HG02610 (cell line): ENCODE data around the gene KRT35.

Source experiments
- ATAC-seq: cut with Tn5 transposase; IDR thresholded peaks from one replicate; pipeline ENCODE4 v1.9.1; 2021; ENCODE audit warnings: mild to moderate bottlenecking, moderate library complexity; ENCODE audit not compliant: unreplicated experiment

Gene KRT35

GRCh38 chr17:41490000-41490990, 9.3 kb upstream of the KRT35 start:
- ATAC-seq, result no peak

GRCh38 chr17:41489531-41489930, 8.6 kb upstream of the KRT35 start, which contains the start of gene KRT36:
KRT36 (minus strand) TSS chr17:41489910; CDS start chr17:41489864, 46 bp downstream.
- no peak for ATAC-seq

DNA sequence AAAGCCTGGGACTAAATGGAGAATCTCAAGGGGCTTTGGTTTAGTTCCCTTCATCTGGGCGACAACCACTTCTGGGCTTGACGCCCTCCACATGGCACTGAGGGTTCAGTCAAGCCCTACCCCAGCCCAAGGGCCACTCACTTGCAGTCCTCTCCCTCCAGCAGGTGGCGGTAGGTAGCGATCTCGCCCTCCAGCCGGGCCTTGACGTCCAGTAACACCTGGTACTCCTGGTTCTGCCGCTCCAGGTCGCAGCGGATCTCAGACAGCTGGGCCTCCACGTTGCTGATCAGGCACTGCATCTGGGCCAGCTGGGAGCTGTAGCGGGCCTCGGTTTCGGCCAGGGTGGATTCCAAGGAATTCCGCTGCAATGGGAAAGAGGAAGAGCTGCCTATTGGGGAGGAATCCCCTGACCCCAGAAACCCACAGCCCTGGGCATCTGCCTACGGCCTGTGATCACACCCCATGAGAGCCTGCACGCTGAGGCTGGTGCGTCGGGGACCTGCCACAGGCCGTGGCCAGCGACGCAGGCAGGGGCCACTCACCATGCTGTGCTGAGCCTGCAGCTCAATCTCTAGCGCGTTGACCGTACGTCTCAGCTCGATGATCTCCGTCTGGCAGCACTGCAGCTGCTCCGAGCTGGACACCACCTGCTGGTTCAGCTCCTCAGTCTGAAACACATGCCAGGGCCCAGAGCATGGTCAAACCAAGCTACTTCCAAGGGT, 6.0 kb upstream of the KRT35 start:
- no peak for ATAC-seq

- no peak for ATAC-seq
These were observed 5.4 kb upstream of the KRT35 start for GRCh38 chr17:41486316-41486715.

DNA sequence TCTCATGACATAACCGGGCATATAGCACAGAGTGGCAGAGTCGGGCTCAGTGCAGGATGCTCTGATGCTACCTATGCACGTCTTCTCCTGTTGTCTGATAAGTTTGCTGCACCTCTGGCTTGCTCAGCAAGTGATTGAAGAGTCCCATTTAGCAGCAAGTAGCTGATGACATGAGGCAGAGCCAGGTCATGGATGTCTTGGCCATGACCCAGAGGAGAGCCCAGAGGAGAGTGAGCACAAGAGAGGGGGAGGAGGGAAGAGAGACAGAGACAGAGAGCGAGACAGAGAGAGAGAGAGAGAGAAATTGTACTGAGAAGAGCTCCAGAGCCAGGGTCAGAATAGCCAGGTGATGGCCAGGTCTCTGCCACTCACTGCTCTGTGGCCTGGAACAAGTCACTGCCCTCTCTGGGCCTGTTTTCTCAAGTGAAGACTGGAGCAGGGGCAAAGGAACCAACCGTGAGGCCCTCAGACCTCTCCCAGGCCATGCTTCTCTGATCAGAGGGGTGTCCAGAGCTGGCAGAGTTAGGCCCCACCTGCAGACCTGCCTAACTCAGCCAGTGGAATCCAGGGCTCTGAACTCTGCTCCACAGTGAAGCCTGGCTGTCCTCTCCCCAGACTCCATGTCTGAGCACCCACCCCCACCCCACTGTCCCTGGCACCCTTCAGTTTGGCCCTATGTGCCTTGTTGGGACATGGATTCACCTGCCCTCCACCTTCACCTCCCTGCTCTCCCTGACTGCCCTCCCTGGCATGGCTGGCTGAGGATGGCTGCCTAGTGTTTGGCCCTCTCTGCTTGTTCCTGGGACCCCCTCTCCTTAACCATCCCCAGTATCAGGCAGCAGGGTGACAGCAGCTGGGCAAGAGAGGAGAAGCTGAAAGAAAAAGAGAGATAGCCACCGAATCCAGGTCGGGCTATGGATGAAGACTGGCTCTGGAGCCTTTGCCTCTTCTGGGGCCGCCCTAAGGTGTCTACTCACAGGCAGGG, 4.3 kb upstream of the KRT35 start:
- ATAC-seq, result no peak

DNA sequence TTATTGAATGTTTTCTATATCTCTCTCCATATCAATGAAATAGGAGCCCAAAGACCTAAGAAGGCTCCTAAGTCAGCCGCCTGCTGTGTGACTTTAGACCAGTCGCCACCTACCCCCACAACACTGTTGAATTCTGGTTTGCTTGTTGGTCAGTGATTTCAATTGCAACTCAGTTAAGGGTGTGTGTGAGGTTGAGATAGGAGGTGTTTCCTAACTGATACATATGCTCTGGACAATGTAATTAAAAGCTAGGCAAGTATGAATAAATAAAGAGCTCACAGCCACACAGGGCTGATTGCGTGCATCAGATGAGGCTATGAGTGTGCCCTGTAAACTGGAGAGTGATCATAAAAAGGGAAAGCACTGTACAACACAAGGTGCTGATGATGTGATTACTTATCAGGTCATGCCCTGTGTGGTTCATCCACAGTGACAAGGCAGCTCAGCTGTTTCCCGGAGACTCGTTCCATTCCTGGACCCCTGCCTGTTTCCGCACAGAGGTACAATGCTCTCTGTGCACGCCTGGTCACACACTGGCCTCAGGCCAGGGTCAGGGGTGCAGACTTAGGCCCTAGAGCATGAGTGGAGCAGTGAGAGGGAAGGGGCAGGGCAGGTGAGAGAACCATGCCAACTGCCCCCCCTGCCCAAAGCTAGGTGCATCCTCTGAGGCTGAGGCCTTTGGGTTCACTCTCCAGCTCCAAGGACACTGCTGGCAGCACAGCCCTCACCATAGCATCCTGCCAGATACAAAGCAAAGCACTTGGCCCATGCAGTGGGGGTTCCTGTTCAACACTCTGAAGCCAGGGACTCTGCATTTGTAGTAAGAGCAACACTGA, 3.3 kb upstream of the KRT35 start:
- no peak for ATAC-seq

DNA sequence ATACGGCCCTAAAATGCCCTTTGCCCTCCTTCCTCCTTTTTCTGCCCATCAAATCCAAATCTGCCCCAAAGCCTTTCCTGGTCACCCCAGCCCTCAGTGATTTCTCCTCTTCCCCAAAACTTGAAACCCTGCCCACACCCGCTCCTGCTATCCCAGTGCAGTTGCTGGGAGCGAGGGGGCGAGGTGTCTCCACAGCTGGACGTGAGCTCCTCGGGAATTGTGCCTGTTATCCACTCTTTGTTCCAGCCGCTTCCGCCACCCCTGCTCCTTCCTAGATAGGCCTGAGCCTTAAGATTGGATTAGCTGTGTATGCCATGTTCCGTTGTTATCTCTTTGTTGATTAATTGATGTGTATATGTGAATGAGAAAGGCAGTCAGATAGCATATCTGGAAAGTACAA, 2.6 kb upstream of the KRT35 start:
- ATAC-seq, result no peak

- no peak for ATAC-seq
These were observed 370 bp downstream of the KRT35 start for GRCh38 chr17:41480581-41480980.

GRCh38 chr17:41480136-41480535, 815 bp downstream of the KRT35 start:
- ATAC-seq, result no peak

DNA sequence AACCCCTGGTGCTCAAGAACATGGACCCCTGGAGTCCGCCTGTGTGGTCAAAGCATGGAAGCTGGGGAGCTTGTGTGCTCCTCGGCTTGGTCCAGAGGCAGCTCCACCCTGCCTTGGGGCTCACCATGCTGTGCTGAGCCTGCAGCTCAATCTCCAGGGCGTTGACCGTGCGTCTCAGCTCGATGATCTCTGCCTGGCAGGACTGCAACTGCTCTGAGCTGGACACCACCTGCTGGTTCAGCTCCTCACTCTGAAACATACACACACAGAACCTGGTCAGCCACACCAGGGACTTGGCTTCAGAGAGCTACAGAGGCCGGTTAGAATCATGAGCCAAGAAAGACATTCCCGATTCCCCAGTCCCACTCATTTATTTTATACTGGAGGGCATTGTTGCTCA, 2.7 kb downstream of the KRT35 start:
- ATAC-seq, result no peak

DNA sequence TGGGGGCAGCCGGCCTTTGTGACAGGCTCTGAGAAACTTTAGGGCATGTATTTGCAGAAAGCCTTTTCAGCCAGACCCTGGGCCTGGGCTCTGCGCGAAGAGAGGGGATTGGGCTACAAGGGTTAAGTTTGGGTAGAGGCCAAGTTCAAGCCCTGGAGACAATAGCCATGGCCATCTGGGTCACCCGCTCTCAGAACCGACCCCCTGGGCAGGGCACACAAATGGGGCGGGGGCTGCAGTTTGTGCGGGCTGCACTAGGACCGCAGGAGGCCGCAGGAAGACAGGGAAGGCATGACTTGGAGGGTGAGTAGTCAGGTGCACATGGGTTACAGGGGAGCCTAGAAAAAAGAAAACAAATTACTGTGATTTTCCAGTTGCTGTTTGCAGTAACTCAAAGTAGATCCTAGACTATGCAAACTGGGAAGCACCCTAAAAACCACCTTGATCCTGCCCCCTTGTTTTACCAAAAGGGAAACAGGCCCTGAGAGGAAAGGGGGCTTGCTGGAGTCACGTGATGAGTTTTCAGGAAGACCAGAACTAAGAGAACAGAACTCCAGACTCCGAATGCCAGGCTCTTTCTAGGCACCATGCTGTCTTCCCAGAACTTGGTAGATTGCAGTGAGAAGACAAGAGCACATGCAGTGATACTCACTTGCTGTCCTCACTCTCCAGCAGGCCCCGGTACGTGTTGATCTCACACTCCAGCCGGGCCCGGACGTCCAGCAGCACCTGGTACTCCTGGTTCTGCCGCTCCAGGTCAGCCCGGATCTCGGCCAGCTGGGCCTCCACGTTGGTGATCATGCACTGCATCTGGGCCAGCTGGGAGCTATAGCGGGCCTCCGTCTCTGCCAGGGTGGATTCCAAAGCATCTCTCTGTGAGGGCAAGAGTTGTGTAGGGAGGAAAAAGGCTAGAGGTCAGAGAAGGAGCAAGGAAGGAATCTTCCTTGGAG, 3.8 kb downstream of the KRT35 start:
- ATAC-seq, result no peak

DNA sequence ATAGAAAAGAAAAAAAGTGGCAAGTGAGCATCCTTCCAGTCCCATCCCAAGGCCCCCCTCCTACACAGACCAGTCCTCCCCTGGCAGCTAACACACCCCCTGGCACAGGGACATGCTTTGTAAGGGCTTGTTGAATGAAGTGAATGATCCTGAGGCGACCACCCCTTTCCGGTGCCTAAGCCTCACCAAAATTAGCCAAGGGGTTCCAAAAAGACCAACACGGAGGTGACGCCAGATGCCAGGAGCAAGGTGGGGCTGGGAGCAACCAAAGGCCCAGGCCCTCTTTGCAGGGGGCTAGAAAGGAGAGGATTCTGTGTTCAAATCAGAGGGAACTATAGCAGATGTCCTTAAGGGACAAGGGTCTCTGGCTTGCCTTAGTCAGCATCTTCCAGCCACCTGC, 5.5 kb downstream of the KRT35 start:
- no peak for ATAC-seq

- no peak for ATAC-seq
These were observed 6.1 kb downstream of the KRT35 start for GRCh38 chr17:41474863-41475262.

DNA sequence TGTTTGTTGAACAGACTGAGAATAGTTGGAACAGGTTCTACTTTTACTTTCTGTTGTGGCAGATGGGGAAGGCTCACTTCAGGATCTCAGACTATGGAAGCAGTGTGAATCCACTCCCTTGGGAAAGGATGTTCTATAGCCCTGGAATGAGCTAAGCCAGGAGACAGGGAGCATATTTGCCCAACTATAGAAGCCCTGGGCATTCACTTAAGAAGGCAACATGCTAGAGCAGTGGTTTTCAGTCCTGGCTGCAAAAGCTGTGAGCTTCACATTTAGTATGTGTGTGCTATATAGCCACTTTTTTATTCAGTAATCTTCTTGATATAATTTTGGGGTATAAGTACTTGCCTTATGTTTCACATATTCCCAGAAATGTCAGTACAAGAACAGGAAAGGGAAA, 12.6 kb downstream of the KRT35 start:
- ATAC-seq, result no peak

- ATAC-seq, result no peak
These were observed 13.4 kb downstream of the KRT35 start for GRCh38 chr17:41467561-41467960.

DNA sequence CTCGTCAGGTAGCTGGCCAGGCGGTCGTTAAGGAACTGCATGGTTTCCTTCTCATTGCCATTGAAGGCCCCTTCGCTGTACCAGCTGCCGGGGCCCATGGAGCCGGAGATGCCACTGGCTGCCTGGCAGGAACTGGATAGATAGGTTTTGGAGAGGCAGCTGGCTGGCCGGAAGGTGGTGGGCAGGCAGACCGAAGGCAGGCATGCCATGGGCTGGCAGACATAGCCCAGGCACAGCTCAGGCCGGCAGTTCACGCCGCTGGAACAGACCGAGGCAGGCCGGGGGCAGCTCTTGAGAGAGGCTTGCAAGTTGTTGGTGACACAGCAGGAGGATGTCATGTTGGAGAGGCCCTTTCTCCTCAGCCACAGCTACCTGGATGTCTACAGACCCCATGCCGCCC, 14.0 kb downstream of the KRT35 start, which contains the start of gene KRT32:
Gene KRT32, minus strand, starts transcription at position 399 of the 400 bp plus-strand sequence. Its CDS starts 61 bp downstream, at position 338.
- ATAC-seq, result no peak

DNA sequence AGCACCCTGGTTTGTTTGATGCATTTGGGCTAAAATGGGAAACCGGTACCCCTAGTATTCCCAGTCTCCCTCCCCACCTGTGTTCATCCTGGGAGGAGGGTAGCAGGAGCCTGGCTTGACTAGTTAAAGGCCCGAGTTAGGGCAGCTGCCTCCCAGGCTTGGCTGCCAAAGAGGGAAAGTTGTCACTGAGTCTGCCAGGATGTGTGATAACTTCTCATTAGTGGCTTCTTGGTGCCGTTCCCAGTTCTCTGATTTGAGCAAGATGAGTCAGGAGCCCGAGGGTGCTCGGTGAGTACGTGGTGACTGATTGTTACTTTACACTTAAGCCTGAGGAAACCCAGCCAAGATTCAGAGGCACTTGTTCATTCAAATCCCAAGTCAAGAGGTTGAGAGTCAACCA, 16.3 kb downstream of the KRT35 start:
- ATAC-seq, result no peak

GRCh38 chr17:41464173-41464572, 16.8 kb downstream of the KRT35 start:
- ATAC-seq, result no peak

DNA sequence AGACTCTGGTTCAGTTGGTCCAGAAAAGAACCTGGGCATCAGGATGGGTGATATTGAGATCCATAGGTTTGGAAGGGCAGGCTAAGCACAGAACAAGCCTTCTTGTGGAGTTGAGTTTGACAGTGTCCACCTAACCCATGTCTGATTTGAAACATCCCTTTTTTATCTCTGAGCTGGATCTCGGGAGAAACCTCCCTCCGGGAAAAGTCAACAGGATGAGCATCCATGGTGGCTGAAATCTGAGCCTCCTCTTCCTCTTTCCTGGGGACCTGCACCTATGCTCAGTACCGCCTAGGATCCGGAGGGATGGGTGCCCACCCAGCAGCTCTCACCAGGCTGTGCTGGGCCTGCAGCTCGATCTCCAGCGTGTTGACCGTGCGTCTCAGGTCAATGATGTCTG, 17.2 kb downstream of the KRT35 start:
- ATAC-seq, result no peak
